Measurements from ENCODE around the gene HOXA10. TPM values are rescaled to one million over a fixed set of nuclear protein-coding genes. Genes with fewer than 3 reads are reported as not detected.

HOXA10 gene
- total RNA-seq, 1 experiment from 2014 or later: not detected

DNA sequence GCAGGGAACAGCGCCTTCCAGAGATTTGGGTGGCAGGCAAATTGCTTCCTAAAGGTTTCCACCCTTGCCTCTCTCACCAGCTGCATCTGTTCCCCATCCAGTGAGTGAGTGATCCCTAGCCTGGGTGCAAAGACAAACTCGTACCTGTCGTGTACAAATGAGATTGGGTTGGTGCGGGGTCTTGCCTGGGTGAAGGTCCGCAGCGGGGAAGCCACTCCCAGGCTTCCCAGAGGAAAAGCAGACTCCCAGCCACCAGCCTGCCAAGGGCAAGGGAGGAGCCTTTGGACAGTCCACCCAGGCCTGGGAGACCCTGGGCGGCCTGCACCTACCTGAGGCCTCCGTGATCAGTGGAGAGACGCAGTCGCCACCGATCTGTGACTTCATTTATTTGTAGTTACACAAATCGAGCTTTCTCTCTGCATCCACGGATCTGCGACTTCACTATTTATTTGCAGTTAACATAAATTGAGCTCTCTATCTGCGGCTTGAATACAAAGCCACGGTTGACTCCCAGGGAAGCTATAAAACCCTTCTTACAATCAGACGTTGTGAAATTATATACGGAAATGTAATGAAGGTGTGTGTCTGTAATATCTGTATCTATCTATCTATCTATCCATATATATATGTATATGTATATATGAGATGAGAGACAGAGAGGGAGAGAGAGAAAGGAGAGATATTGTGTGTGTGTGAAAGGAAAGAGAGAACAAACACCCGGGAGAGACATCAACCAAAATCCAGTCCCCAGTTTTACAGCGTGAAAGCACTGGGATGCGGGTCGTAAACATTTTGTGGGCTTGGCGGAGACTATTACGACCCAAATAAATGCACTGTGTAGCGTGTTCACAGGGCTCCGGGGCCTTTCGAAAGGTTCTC is 14.6 kb downstream of the HOXA10 start:
- H3K27ac Mint-ChIP-seq: no peak overlapping the region
- H2BK20ac ChIP-seq (ENCODE audit: low read depth, low read length, poor library complexity, severe bottlenecking): no peak overlapping the region
- H2BK15ac ChIP-seq (ENCODE audit: low read depth, low read length): no peak overlapping the region
- H3K23me2 ChIP-seq (ENCODE audit: insufficient read length, low read depth, low read length, poor library complexity, severe bottlenecking): no peaks in the 10 kb centered on the region
- H3K79me1 ChIP-seq (ENCODE audit: insufficient read depth, low read depth, low read length, poor library complexity, severe bottlenecking): no peaks in the 10 kb centered on the region
- WGBS (ENCODE audit: extremely low coverage, insufficient read length, low lambda C conversion rate): no CpG with 5 or more reads among the region's 27 CpGs
- no peak overlapping the region for H3T11ph ChIP-seq (ENCODE audit: low read length)
- no peak overlapping the region for H2BK120ac ChIP-seq (ENCODE audit: low read depth, low read length, poor library complexity, severe bottlenecking)
- peaks cover 98% of the 10 kb centered on the region for H3K27me3 Mint-ChIP-seq (ENCODE audit: low read depth)
- H3K27ac ChIP-seq (ENCODE audit: insufficient read length, low read depth, low read length): no peak overlapping the region
- no peak overlapping the region for H2AK5ac ChIP-seq (ENCODE audit: insufficient read length, low read length)
- no peak overlapping the region for H4K91ac ChIP-seq (ENCODE audit: insufficient read length, low read depth, low read length)
- H3K4me3 Mint-ChIP-seq: no peak overlapping the region; a peak in 1 of 5 replicates
- DNase-seq: peak; percentile 25
- no peak overlapping the region for H4K5ac ChIP-seq (ENCODE audit: insufficient read length, low read depth, low read length)
- H3K56ac ChIP-seq (ENCODE audit: insufficient read length, low read depth, low read length): no peak overlapping the region
- no peak overlapping the region for H3K9ac ChIP-seq (ENCODE audit: extremely low read depth, insufficient read length, low read length)
- no peak overlapping the region for H4K8ac ChIP-seq (replicated peaks; ENCODE audit: insufficient read length, low read depth, low read length)
- peaks cover 15 to 18% of the 10 kb centered on the region in 2 experiments for H3K9me3 Mint-ChIP-seq
- H3K79me2 ChIP-seq (ENCODE audit: insufficient read depth, low read length): no peaks in the 10 kb centered on the region
- H3K4me2 ChIP-seq (ENCODE audit: insufficient read depth, insufficient read length, low read length): no peak overlapping the region
- H2BK5ac ChIP-seq (ENCODE audit: insufficient read length, low read length): no peak overlapping the region
- peaks cover 0 to 4% (median 0%) of the 10 kb centered on the region in 3 experiments; a peak in 3 of 7 replicates for H3K36me3 Mint-ChIP-seq (ENCODE audit: insufficient read depth in 1 of 3, low read depth in 3 of 3)
- no peaks in the 10 kb centered on the region for H3K9me3 ChIP-seq (ENCODE audit: control insufficient read depth, low read depth, low read length)
- no peak overlapping the region for H3K4ac ChIP-seq (ENCODE audit: low read depth, low read length)
- TF ChIP-seq, protein P1, sequence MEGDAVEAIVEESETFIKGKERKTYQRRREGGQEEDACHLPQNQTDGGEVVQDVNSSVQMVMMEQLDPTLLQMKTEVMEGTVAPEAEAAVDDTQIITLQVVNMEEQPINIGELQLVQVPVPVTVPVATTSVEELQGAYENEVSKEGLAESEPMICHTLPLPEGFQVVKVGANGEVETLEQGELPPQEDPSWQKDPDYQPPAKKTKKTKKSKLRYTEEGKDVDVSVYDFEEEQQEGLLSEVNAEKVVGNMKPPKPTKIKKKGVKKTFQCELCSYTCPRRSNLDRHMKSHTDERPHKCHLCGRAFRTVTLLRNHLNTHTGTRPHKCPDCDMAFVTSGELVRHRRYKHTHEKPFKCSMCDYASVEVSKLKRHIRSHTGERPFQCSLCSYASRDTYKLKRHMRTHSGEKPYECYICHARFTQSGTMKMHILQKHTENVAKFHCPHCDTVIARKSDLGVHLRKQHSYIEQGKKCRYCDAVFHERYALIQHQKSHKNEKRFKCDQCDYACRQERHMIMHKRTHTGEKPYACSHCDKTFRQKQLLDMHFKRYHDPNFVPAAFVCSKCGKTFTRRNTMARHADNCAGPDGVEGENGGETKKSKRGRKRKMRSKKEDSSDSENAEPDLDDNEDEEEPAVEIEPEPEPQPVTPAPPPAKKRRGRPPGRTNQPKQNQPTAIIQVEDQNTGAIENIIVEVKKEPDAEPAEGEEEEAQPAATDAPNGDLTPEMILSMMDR (conservative IDR thresholded peaks at IDR 0.05): no peak
- H4K20me1 ChIP-seq (ENCODE audit: control insufficient read depth, insufficient read depth, insufficient read length): no peaks in the 10 kb centered on the region
- H3K14ac ChIP-seq (ENCODE audit: insufficient read depth, low read length): no peak overlapping the region
- no peak overlapping the region for H3K18ac ChIP-seq (ENCODE audit: insufficient read length, low read depth, low read length)
- H3K4me1 ChIP-seq (ENCODE audit: insufficient read depth, low read length): no peaks in the 10 kb centered on the region
- H2AFZ ChIP-seq (ENCODE audit: low read length): no peak overlapping the region
- H3K4me1 Mint-ChIP-seq: peaks cover 3 to 16% of the 10 kb centered on the region in 2 experiments
- peaks cover 97% of the 10 kb centered on the region for H3K27me3 ChIP-seq (ENCODE audit: insufficient read depth, low read length)
- H2BK12ac ChIP-seq (ENCODE audit: insufficient read length, low read depth, low read length): no peak overlapping the region
- no peak overlapping the region for H3K23ac ChIP-seq (ENCODE audit: insufficient read length, low read depth, low read length)
